ENCODE measurements around the gene ARMC9. TPM values are rescaled to one million over a fixed set of nuclear protein-coding genes. Genes with fewer than 3 reads are reported as not detected.
"Not testable (repeated sequence)": the region's sequence is repeated elsewhere in the genome, so short reads cannot be mapped to it uniquely, and the experiment has no call there.

Gene ARMC9
- total RNA-seq, 2 experiments from 2014 or later = 0.50 to 0.55 TPM

DNA sequence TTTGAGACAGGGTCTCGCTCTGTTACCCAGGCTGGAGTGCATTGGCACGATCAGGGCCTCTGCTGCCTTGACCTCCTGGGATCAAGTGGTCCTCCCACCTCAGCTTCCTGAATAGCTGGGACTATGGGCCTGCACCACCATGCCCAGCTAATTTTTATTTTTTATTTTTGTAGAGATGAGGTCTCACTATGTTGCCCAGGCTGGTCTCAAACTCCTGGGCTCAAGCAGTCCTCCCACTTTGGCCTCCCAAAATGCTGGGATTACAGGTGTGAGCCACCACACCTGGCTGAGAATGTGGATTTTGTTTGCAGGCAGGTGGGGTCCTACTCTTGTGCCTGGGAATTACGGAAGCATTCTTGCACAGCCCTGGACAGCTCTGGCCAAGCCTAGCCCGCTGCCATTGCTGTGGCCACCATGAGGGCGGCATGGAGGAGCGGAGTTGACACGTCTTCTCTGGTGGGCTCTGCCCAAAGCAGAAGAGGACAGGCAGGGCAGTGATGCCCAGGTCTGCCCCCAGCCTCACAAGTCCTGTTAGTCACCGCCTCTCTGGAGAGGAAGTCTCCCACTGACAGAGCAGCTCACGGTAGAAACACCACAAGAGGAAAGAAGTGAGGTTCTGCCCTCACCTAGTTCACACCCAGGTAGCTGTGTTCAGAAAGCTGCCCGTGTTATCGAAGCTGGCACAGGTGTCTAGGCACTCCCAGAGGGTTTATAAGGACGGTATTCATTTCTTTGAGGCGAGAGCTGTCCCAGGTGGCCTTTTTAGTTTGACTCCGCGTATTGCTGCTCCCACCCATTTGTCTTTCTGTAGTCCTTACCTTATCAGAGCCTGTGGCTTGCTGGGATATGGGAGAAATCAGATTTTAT, 46.2 kb downstream of the ARMC9 start:
- no peak for DNase-seq
- Mint-ChIP-seq H3K4me3 (no peak overlapping the region), H3K36me3 (ENCODE audit: low read depth) (no peaks in the 10 kb centered on the region), H3K9me3 (no peaks in the 10 kb centered on the region), H3K4me1 (no peaks in the 10 kb centered on the region), H3K27ac (no peak overlapping the region), H3K27me3 (no peaks in the 10 kb centered on the region)
- CTCF ChIA-PET = interaction anchor here (0.9 to 2.7 kb wide), 3 partner anchors 17 to 362 kb away, joined by 4 to 8 read pairs (median 8); no protein-coding TSS in a partner anchor
- POLR2A ChIA-PET = interaction anchor here (0.8 kb wide), 1 partner anchor 20 kb away, joined by 3 read pairs; no protein-coding TSS in a partner anchor

DNA sequence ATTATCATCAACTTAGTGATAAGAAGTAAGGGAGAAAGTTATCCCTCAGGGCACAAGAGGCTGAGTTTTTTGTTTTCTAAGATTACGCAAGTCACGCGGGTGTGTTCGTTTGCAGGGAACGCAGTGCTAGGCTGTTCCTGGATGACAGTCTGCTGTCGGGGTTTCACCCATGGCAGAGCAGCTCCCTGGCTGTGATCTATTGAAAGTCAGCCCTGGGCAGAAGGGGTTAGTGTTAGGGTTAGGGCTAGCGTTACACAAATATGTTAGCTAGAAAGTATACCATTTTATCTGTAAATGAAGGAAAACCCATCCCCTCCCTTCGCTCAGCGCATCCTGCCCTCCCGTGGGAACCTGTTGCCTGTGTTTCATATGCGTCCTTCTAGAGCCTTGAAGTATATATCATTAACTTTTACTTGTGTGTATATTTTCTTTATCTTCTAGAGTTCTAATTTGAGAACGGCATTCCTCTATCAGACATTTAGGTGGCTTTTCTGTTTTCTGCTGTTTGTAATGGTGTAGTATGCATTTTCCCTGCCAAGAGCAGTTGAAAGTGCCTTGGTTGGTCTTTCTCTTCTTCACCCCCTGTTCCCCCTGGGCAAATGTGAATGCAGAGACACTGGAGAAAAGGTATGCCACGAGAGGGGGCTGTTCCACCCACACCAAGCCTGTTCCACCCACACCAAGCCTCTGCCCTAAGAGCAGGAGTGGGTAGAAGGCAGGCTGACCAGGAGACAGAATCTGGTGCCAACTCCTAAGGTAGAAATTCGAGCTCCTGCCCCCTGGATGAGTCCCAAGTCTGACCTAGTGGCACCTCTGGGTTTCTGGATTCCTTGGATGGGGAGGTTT, 47.0 kb downstream of the ARMC9 start:
- Mint-ChIP-seq H3K4me1 (no peaks in the 10 kb centered on the region), H3K4me3 (no peak overlapping the region)
- CTCF ChIA-PET = interaction anchor here (1.4 to 2.7 kb wide), 2 partner anchors 18 to 162 kb away, joined by 3 to 8 read pairs; no protein-coding TSS in a partner anchor

DNA sequence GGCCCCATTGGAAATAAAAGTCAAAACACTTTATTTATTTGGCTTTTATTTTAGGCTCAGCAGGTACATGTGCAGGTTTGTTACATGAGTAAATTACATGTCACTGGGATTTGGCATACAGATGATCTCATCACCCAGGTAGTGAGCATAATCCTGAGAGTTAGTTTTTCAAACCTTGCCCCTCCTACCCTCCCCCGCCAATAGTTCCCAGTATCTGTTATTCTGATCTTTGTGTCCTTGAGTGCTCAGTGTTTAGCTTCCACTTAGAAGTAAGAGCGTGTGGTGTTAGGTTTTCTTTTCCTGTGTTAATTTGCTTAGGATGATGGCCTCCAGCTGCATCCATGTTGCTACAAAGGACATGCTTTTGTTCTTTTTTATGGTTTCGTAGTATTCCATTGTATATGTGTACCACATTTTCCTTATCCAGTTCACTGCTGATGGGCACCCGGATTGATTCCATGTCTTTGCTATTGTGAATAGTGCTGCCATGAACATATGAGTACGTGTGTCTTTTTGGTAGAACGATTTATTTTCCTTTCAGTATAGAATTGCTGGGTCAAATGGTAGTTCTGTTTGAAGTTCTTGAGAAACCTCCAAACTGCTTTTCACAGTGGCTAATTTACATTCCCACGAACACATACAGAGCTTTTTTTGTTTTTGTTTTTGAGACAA, 47.9 kb downstream of the ARMC9 start:
- no peak for DNase-seq
- Mint-ChIP-seq H3K4me3 (no peak overlapping the region), H3K27me3 (peaks cover 5% of the 10 kb centered on the region), H3K36me3 (ENCODE audit: low read depth) (no peaks in the 10 kb centered on the region), H3K4me1 (no peaks in the 10 kb centered on the region), H3K27ac (no peak overlapping the region), H3K9me3 (no peaks in the 10 kb centered on the region)
- POLR2A ChIA-PET = no interaction called here
- CTCF ChIA-PET = interaction anchor here (1.4 to 2.7 kb wide), 2 partner anchors 19 to 161 kb away, joined by 3 to 8 read pairs; no protein-coding TSS in a partner anchor

More for the DNA sequence above, 47.0 kb downstream of the ARMC9 start:
- DNase-seq = no peak
- Mint-ChIP-seq H3K27ac (no peak overlapping the region), H3K36me3 (ENCODE audit: low read depth) (no peaks in the 10 kb centered on the region), H3K9me3 (no peaks in the 10 kb centered on the region), H3K27me3 (peaks cover 3% of the 10 kb centered on the region)
- POLR2A ChIA-PET = no interaction called here

DNA sequence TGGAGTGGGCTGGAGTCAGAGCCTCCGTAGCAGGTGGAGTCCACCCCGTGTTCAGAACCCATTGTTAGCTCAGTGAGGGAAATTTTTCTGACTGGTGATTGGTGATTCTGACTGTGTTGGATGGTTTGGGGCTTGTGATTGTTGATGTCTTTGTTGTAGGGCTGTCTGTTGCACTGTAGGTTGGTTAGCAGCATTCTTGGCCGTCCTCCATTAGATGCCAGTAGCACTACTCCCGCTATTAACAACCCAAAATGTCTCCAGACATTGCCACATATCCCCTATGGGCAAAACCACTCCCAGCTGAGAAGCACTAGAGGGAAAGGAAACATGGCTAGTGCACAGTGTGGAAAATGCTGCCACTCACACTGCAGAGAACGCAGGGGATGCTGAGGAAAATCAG, 51.7 kb downstream of the ARMC9 start:
- CTCF ChIA-PET = no interaction called here
- Mint-ChIP-seq H3K36me3 (ENCODE audit: low read depth) (no peaks in the 10 kb centered on the region), H3K4me3 (no peak overlapping the region), H3K9me3 (no peaks in the 10 kb centered on the region), H3K4me1 (no peaks in the 10 kb centered on the region), H3K27ac (no peak overlapping the region), H3K27me3 (peaks cover 16% of the 10 kb centered on the region)
- DNase-seq = no peak
- POLR2A ChIA-PET = no interaction called here

DNA sequence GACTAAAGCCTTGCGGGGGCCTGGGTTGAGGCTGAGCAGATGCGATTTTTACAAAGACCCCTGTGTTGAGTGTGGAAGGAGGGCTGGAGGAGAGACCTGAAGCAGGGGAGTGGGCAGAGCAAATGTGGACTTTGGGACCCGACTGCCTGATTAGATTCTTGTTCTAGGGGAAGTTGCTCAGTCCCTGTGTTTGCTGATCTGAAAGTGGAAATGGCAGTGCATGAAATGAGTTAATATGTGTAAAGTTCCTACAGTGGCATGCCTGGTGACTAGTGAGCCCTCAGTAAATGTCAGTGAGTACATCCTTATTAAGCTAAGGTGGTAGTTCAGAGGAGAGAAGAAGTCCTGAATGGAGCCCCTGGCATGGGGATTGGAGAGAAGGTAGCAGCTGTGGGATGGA, 52.3 kb downstream of the ARMC9 start:
- Mint-ChIP-seq H3K9me3 (no peaks in the 10 kb centered on the region), H3K27ac (no peak overlapping the region), H3K4me1 (no peaks in the 10 kb centered on the region), H3K4me3 (no peak overlapping the region), H3K27me3 (peaks cover 16% of the 10 kb centered on the region), H3K36me3 (ENCODE audit: low read depth) (no peaks in the 10 kb centered on the region)
- ChIA-PET CTCF (no interaction called here), POLR2A (interaction anchor here (0.6 kb wide), 1 partner anchor 1469 kb away, joined by 3 read pairs; no protein-coding TSS in a partner anchor)
- DNase-seq = no peak

GRCh38 chr2:231253292-231253691, 54.9 kb downstream of the ARMC9 start:
- CTCF ChIA-PET = interaction anchor here (1.0 kb wide), 1 partner anchor 25 kb away, joined by 3 read pairs; no protein-coding TSS in a partner anchor
- H3K9me3 Mint-ChIP-seq; POLR2A ChIA-PET; H3K36me3 Mint-ChIP-seq (ENCODE audit: low read depth); DNase-seq; H3K27ac Mint-ChIP-seq; H3K4me3 Mint-ChIP-seq; H3K4me1 Mint-ChIP-seq: not testable (repeated sequence)
- peaks cover 27% of the 10 kb centered on the region for H3K27me3 Mint-ChIP-seq

GRCh38 chr2:231256494-231256893, 58.1 kb downstream of the ARMC9 start:
- POLR2A ChIA-PET = no interaction called here
- Mint-ChIP-seq H3K9me3 (no peaks in the 10 kb centered on the region), H3K27me3 (peaks cover 31% of the 10 kb centered on the region), H3K4me3 (no peak overlapping the region), H3K4me1 (peaks cover 11% of the 10 kb centered on the region), H3K27ac (no peak overlapping the region), H3K36me3 (ENCODE audit: low read depth) (no peaks in the 10 kb centered on the region)
- DNase-seq = no peak
- CTCF ChIA-PET = no interaction called here

GRCh38 chr2:231257763-231258162, 59.3 kb downstream of the ARMC9 start:
- H3K36me3 Mint-ChIP-seq (ENCODE audit: low read depth) = no peaks in the 10 kb centered on the region

GRCh38 chr2:231258701-231259100, 60.3 kb downstream of the ARMC9 start:
- Mint-ChIP-seq H3K27ac (no peak overlapping the region), H3K4me1 (peaks cover 11% of the 10 kb centered on the region), H3K27me3 (peaks cover 28% of the 10 kb centered on the region), H3K9me3 (no peaks in the 10 kb centered on the region), H3K4me3 (no peak overlapping the region), H3K36me3 (ENCODE audit: low read depth) (no peaks in the 10 kb centered on the region)
- ChIA-PET POLR2A (no interaction called here), CTCF (no interaction called here)
- DNase-seq = no peak

More at GRCh38 chr2:231257763-231258162, 59.3 kb downstream of the ARMC9 start:
- ChIA-PET POLR2A (no interaction called here), CTCF (no interaction called here)
- Mint-ChIP-seq H3K4me1 (peaks cover 11% of the 10 kb centered on the region), H3K27ac (no peak overlapping the region), H3K9me3 (no peaks in the 10 kb centered on the region), H3K4me3 (no peak overlapping the region), H3K27me3 (peaks cover 31% of the 10 kb centered on the region)
- no peak for DNase-seq

DNA sequence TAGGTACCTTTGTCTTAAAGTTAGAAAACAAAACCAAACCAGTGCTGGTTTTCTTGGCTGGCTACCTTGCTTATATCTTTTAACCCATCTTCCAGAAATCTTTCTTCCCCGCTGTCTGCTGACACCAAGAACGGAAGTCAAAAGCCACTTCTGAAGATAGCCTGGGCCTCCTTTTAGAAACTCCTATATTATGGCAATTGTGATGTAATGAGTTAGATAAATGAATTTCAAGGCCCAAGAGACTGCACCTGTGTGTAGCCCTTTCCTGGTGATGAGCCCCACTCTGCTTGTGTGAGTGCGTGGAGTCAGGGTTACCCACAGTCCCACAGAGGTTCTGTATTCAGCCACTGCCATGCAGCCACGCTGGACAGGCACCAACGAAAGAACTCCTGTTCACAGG, 60.7 kb downstream of the ARMC9 start:
- CTCF ChIA-PET = no interaction called here
- Mint-ChIP-seq H3K27ac (no peak overlapping the region), H3K4me3 (no peak overlapping the region)

GRCh38 chr2:231260442-231261208, 62.2 kb downstream of the ARMC9 start:
- no peak overlapping the region for H3K27ac Mint-ChIP-seq
- H3K27me3 Mint-ChIP-seq = peaks cover 19% of the 10 kb centered on the region
- POLR2A ChIA-PET = no interaction called here
- H3K4me3 Mint-ChIP-seq = no peak overlapping the region
- no peaks in the 10 kb centered on the region for H3K9me3 Mint-ChIP-seq
- peaks cover 11% of the 10 kb centered on the region for H3K4me1 Mint-ChIP-seq
- no peaks in the 10 kb centered on the region for H3K36me3 Mint-ChIP-seq (ENCODE audit: low read depth)
- CTCF ChIA-PET = interaction anchor here (0.6 kb wide), 1 partner anchor 11 kb away, joined by 3 read pairs; no protein-coding TSS in a partner anchor
- DNase-seq = no peak

More for the DNA sequence above, 60.7 kb downstream of the ARMC9 start:
- peaks cover 24% of the 10 kb centered on the region for H3K27me3 Mint-ChIP-seq
- no peaks in the 10 kb centered on the region for H3K36me3 Mint-ChIP-seq (ENCODE audit: low read depth)
- POLR2A ChIA-PET = no interaction called here
- no peak for DNase-seq
- H3K9me3 Mint-ChIP-seq = no peaks in the 10 kb centered on the region
- peaks cover 11% of the 10 kb centered on the region for H3K4me1 Mint-ChIP-seq

GRCh38 chr2:231263118-231263831, 64.8 kb downstream of the ARMC9 start:
- DNase-seq = no peak
- CTCF ChIA-PET = no interaction called here
- POLR2A ChIA-PET = no interaction called here
- Mint-ChIP-seq H3K4me1 (peaks cover 11% of the 10 kb centered on the region), H3K27me3 (peaks cover 11% of the 10 kb centered on the region), H3K27ac (no peak overlapping the region), H3K36me3 (ENCODE audit: low read depth) (no peaks in the 10 kb centered on the region), H3K9me3 (no peaks in the 10 kb centered on the region), H3K4me3 (no peak overlapping the region)

Data from activated CD4-positive, alpha-beta memory T cell treated with anti-CD3 and anti-CD28 coated beads, Interleukin-2, amount 10 ng/mL, durations not matched to agents 7 days and 5 days (primary cell).